ENCODE measurements around the gene PPARG.
A peak's percentile ranks its signal among the peaks of the same experiment; 100 is the strongest.
"Not testable (repeated sequence)": the region's sequence is repeated elsewhere in the genome, so short reads cannot be mapped to it uniquely, and the experiment has no call there.

PPARG gene

GRCh38 chr3:12456441-12456840 is 167.6 kb downstream of the PPARG start:
- no peak for DNase-seq (ENCODE audit: extremely low read depth in 1 of 2, low read depth in 1 of 2)

GRCh38 chr3:12457380-12457779 is 168.5 kb downstream of the PPARG start:
- not testable (repeated sequence) for DNase-seq (ENCODE audit: extremely low read depth in 1 of 2, low read depth in 1 of 2)

GRCh38 chr3:12458901-12459300 is 170.0 kb downstream of the PPARG start:
- no peak for DNase-seq (ENCODE audit: extremely low read depth in 1 of 2, low read depth in 1 of 2)

GRCh38 chr3:12460127-12460526 is 171.3 kb downstream of the PPARG start:
- no peak for DNase-seq (ENCODE audit: extremely low read depth in 1 of 2, low read depth in 1 of 2)

- DNase-seq (ENCODE audit: extremely low read depth in 1 of 2, low read depth in 1 of 2), result no peak
Observed at GRCh38 chr3:12461097-12461649, 172.3 kb downstream of the PPARG start.

- peak in 1 of 2 donors; percentile 3 for DNase-seq (ENCODE audit: extremely low read depth in 1 of 2, low read depth in 1 of 2)
Observed at GRCh38 chr3:12462159-12462947, 173.5 kb downstream of the PPARG start.

GRCh38 chr3:12463686-12464085 is 174.8 kb downstream of the PPARG start:
- DNase-seq (ENCODE audit: extremely low read depth in 1 of 2, low read depth in 1 of 2), result no peak

- DNase-seq (ENCODE audit: extremely low read depth in 1 of 2, low read depth in 1 of 2), result no peak
Observed at GRCh38 chr3:12464181-12464580, 175.3 kb downstream of the PPARG start.

GRCh38 chr3:12465151-12465835 is 176.4 kb downstream of the PPARG start:
- DNase-seq (ENCODE audit: extremely low read depth in 1 of 2, low read depth in 1 of 2), result no peak

- DNase-seq (ENCODE audit: extremely low read depth in 1 of 2, low read depth in 1 of 2), result no peak
Observed at GRCh38 chr3:12465836-12466225, 177.0 kb downstream of the PPARG start.

GRCh38 chr3:12467746-12468145 is 178.9 kb downstream of the PPARG start:
- DNase-seq (ENCODE audit: extremely low read depth in 1 of 2, low read depth in 1 of 2), result no peak

- DNase-seq (ENCODE audit: extremely low read depth in 1 of 2, low read depth in 1 of 2), result no peak
Observed at GRCh38 chr3:12468276-12468675, 179.4 kb downstream of the PPARG start.

- DNase-seq (ENCODE audit: extremely low read depth in 1 of 2, low read depth in 1 of 2), result no peak
Observed at GRCh38 chr3:12468757-12469156, 179.9 kb downstream of the PPARG start.

GRCh38 chr3:12469222-12469621 is 180.4 kb downstream of the PPARG start:
- not testable (repeated sequence) for DNase-seq (ENCODE audit: extremely low read depth in 1 of 2, low read depth in 1 of 2)

- DNase-seq (ENCODE audit: extremely low read depth in 1 of 2, low read depth in 1 of 2), result no peak
Observed at GRCh38 chr3:12470111-12470510, 181.2 kb downstream of the PPARG start.

- DNase-seq (ENCODE audit: extremely low read depth in 1 of 2, low read depth in 1 of 2), result no peak
Observed at GRCh38 chr3:12470680-12471079, 181.8 kb downstream of the PPARG start.

GRCh38 chr3:12471241-12471640 is 182.4 kb downstream of the PPARG start:
- DNase-seq (ENCODE audit: extremely low read depth in 1 of 2, low read depth in 1 of 2), result peak in 1 of 2 donors; percentile 3

- DNase-seq (ENCODE audit: extremely low read depth in 1 of 2, low read depth in 1 of 2), result no peak
Observed at GRCh38 chr3:12472000-12472610, 183.2 kb downstream of the PPARG start.

- no peak for DNase-seq (ENCODE audit: extremely low read depth in 1 of 2, low read depth in 1 of 2)
Observed at GRCh38 chr3:12472796-12473195, 183.9 kb downstream of the PPARG start.

- DNase-seq (ENCODE audit: extremely low read depth in 1 of 2, low read depth in 1 of 2), result no peak
Observed at GRCh38 chr3:12473511-12473910, 184.6 kb downstream of the PPARG start.

- DNase-seq (ENCODE audit: extremely low read depth in 1 of 2, low read depth in 1 of 2), result no peak
Observed at GRCh38 chr3:12476238-12476897, 187.5 kb downstream of the PPARG start.
